K562 (cell line): ENCODE results near the gene MAN1A1. TPM values are rescaled to one million over a fixed set of nuclear protein-coding genes. Genes with fewer than 3 reads are reported as not detected.

ENCODE experiments used
- DLX4 ChIP-seq: fragments of 250-450 bp; sonication (Bioruptor Pico); IDR thresholded peaks from 2 replicates; pipeline ENCODE4 v1.6.1; 2021; ENCODE audit warnings: mild to moderate bottlenecking
- MAFK ChIP-seq: IDR thresholded peaks from 2 replicates; pipeline ENCODE4 v1.6.1; 2011; ENCODE audit warnings: low read length, improper control_type of control experiment
- MED1 ChIP-seq: sonication (generic); formaldehyde crosslinking; IDR thresholded peaks from 2 replicates; pipeline ENCODE4 v1.8.1; 2023; ENCODE audit warnings: missing genetic modification reagents, borderline replicate concordance
- MYC ChIP-seq, 2 experiments: fragments of 250-450 bp in 1 of 2; sonication (Bioruptor Pico) in 1 of 2; IDR thresholded peaks; 2 replicates each; pipeline versions ENCODE4 v1.5.1 to v1.6.1; 2012 to 2021; ENCODE audit warnings: low read depth in 2 of 2, borderline replicate concordance in 1 of 2, improper control_type of control experiment in 1 of 2, low read length in 1 of 2, mild to moderate bottlenecking in 1 of 2, moderate library complexity in 1 of 2
- PCBP1 ChIP-seq: fragments of 200-400 bp; formaldehyde crosslinking; IDR thresholded peaks from 2 replicates; pipeline ENCODE4 v1.6.1; 2018; ENCODE audit warnings: mild to moderate bottlenecking, low read depth, low read length; ENCODE audit not compliant: poor library complexity, severe bottlenecking
- SIN3A ChIP-seq, 2 experiments: fragments of 150-350 bp in 1 of 2; IDR thresholded peaks; 2 replicates each; pipeline ENCODE4 v1.6.1; 2011 to 2016; ENCODE audit warnings: borderline replicate concordance in 2 of 2, low read depth in 2 of 2, low read length in 2 of 2, mild to moderate bottlenecking in 2 of 2, moderate library complexity in 2 of 2; ENCODE audit not compliant: control insufficient read depth in 1 of 2
- ZBTB40 ChIP-seq, 2 experiments: fragments of 450-650 bp in 1 of 2; sonication (generic) in 1 of 2; formaldehyde crosslinking in 1 of 2; IDR thresholded peaks; 2 replicates each; pipeline versions ENCODE4 v1.7.1 to v1.9.0; 2016 to 2022; ENCODE audit warnings: inconsistent platforms in 1 of 2, mild to moderate bottlenecking in 1 of 2, missing genetic modification reagents in 1 of 2
- ZKSCAN8 ChIP-seq: fragments of 200-800 bp; sonication (Bioruptor generic); IDR thresholded peaks from 2 replicates; pipeline ENCODE4 v1.6.1; 2016; ENCODE audit warnings: missing genetic modification characterization, missing compliant biosample characterization
- polyA plus RNA-seq, 8 experiments: library from polyadenylated mRNA; depleted of rRNA in 4 of 8; stranded (reverse) in 5 of 8; unstranded in 3 of 8; fragments of >200 nt; fragmentation: Nextera tagmentation in 2 of 8; fragmentation: Illumina TruSeq in 1 of 8; extraction: Ambion mirVana in 2 of 8; extraction: Trizol in 1 of 8; gene quantifications; 2 replicates each; pipeline versions ENCODE4 v1.2.1 to v1.2.3, GENCODE V29; 2011 to 2014; ENCODE audit warnings: inconsistent platforms in 1 of 8, missing spikeins in 1 of 8
- total RNA-seq, 7 experiments: library from RNA; depleted of rRNA in 6 of 7; stranded (reverse); fragments of >200 nt in 6 of 7; fragmentation: Illumina TruSeq in 2 of 7; extraction: Trizol in 2 of 7; gene quantifications; 2 replicates each; pipeline versions ENCODE4 v1.2.1 to v1.2.3, GENCODE V29; 2011 to 2021; ENCODE audit warnings: low replicate concordance in 1 of 7
- TF ChIP-seq, protein P1 (sequence below), 2 experiments: fragments of 450-650 bp; IDR thresholded peaks; 2 replicates each; pipeline ENCODE4 v1.6.1; 2018; ENCODE audit warnings: mild to moderate bottlenecking in 2 of 2, low read depth in 1 of 2; ENCODE audit not compliant: partially characterized antibody in 2 of 2
- TF ChIP-seq, protein P2 (sequence below): fragments of 200-800 bp; sonication (Bioruptor generic); IDR thresholded peaks from 2 replicates; pipeline ENCODE4 v1.6.1; 2017; ENCODE audit warnings: missing genetic modification characterization, missing compliant biosample characterization

The MAN1A1 gene
- total and polyA plus RNA-seq, 9 of the 15 experiments (the other 6 are each of a cell fraction or from before 2014, with no cell fraction given) = 24.5 to 78.4 (median 59.7) TPM

- TF ChIP-seq, protein P1, sequence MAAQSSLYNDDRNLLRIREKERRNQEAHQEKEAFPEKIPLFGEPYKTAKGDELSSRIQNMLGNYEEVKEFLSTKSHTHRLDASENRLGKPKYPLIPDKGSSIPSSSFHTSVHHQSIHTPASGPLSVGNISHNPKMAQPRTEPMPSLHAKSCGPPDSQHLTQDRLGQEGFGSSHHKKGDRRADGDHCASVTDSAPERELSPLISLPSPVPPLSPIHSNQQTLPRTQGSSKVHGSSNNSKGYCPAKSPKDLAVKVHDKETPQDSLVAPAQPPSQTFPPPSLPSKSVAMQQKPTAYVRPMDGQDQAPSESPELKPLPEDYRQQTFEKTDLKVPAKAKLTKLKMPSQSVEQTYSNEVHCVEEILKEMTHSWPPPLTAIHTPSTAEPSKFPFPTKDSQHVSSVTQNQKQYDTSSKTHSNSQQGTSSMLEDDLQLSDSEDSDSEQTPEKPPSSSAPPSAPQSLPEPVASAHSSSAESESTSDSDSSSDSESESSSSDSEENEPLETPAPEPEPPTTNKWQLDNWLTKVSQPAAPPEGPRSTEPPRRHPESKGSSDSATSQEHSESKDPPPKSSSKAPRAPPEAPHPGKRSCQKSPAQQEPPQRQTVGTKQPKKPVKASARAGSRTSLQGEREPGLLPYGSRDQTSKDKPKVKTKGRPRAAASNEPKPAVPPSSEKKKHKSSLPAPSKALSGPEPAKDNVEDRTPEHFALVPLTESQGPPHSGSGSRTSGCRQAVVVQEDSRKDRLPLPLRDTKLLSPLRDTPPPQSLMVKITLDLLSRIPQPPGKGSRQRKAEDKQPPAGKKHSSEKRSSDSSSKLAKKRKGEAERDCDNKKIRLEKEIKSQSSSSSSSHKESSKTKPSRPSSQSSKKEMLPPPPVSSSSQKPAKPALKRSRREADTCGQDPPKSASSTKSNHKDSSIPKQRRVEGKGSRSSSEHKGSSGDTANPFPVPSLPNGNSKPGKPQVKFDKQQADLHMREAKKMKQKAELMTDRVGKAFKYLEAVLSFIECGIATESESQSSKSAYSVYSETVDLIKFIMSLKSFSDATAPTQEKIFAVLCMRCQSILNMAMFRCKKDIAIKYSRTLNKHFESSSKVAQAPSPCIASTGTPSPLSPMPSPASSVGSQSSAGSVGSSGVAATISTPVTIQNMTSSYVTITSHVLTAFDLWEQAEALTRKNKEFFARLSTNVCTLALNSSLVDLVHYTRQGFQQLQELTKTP (IDR thresholded peaks at IDR 0.05; ENCODE audit: low read depth in 1 of 2, partially characterized antibody in 2 of 2) = peak; percentile 41 to 72
- TF ChIP-seq ZKSCAN8 (CRISPR knock-in tag) (no peak), ZBTB40 (IDR thresholded peaks at IDR 0.05) (peak; percentile 58), ZBTB40 (CRISPR knock-in tag; IDR thresholded peaks at IDR 0.05) (no peak), DLX4 (CRISPR knock-in tag) (no peak), MYC (IDR thresholded peaks at IDR 0.05; ENCODE audit: low read depth, low read length) (peak; percentile 42; the same call in 1 of the 2 replicates), MYC (CRISPR knock-in tag; IDR thresholded peaks at IDR 0.05; ENCODE audit: borderline replicate concordance, low read depth) (no peak), MED1 (no peak), MAFK (no peak), SIN3A (IDR thresholded peaks at IDR 0.05; ENCODE audit: borderline replicate concordance in 2 of 2, control insufficient read depth in 1 of 2, low read depth in 2 of 2, low read length in 2 of 2) (no peak), PCBP1 (no peak)
- TF ChIP-seq, protein P2, sequence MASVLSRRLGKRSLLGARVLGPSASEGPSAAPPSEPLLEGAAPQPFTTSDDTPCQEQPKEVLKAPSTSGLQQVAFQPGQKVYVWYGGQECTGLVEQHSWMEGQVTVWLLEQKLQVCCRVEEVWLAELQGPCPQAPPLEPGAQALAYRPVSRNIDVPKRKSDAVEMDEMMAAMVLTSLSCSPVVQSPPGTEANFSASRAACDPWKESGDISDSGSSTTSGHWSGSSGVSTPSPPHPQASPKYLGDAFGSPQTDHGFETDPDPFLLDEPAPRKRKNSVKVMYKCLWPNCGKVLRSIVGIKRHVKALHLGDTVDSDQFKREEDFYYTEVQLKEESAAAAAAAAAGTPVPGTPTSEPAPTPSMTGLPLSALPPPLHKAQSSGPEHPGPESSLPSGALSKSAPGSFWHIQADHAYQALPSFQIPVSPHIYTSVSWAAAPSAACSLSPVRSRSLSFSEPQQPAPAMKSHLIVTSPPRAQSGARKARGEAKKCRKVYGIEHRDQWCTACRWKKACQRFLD = no peak
Measured at GRCh38 chr6:119256978-119257462, 92.5 kb downstream of the MAN1A1 start (continued).
